IPS DF 6.9 (cell line): ENCODE measurements around the gene SCGB1A1.

ENCODE experiments used
- DNase-seq: peaks from one replicate; pipeline ENCODE4 v3.0.0-alpha.2; 2013; ENCODE audit warnings: low read depth, low spot score
- H3K27ac ChIP-seq: one replicate; pipeline ENCODE4 v1.5.1; 2013; ENCODE audit warnings: low read length, control low read depth
- H3K27me3 ChIP-seq: 2 replicates; pipeline ENCODE4 v1.6.1; 2013; ENCODE audit warnings: mild to moderate bottlenecking, low read length; ENCODE audit not compliant: control insufficient read depth, insufficient read depth
- H3K36me3 ChIP-seq: 2 replicates; pipeline ENCODE4 v1.6.1; 2013; ENCODE audit warnings: low read length; ENCODE audit not compliant: control insufficient read depth, insufficient read depth
- H3K4me1 ChIP-seq: 2 replicates; pipeline ENCODE4 v1.6.1; 2013; ENCODE audit warnings: low read length; ENCODE audit not compliant: control insufficient read depth, insufficient read depth
- H3K4me3 ChIP-seq: 2 replicates; pipeline ENCODE4 v1.5.1; 2013; ENCODE audit warnings: mild to moderate bottlenecking, low read length
- H3K9me3 ChIP-seq: 2 replicates; pipeline ENCODE4 v1.6.1; 2013; ENCODE audit warnings: low read length, inconsistent platforms; ENCODE audit not compliant: control insufficient read depth, insufficient read depth
- WGBS: extraction: QIAGEN DNeasy Blood & Tissue Kit; methylation state at CpG from one replicate; pipeline ENCODE4 v1.1.7; 2013; ENCODE audit warnings: mixed read lengths, missing lambda C conversion rate; ENCODE audit not compliant: insufficient read length, insufficient coverage; 5-methylcytosine and 5-hydroxymethylcytosine counted together

The SCGB1A1 gene

GRCh38 chr11:62462508-62462892, 43.7 kb downstream of the SCGB1A1 start:
- Histone ChIP-seq H3K4me1 (no peaks in the 10 kb centered on the region), H3K36me3 (no peaks in the 10 kb centered on the region), H3K27ac (no peak overlapping the region), H3K27me3 (no peaks in the 10 kb centered on the region), H3K4me3 (no peak overlapping the region), H3K9me3 (no peaks in the 10 kb centered on the region)
- no peak for DNase-seq
- no CpG with 5 or more reads among the region's 9 CpGs for WGBS

GRCh38 chr11:62463121-62463542, 44.3 kb downstream of the SCGB1A1 start:
- Histone ChIP-seq H3K36me3 (no peaks in the 10 kb centered on the region), H3K4me1 (no peaks in the 10 kb centered on the region), H3K9me3 (no peaks in the 10 kb centered on the region), H3K27me3 (no peaks in the 10 kb centered on the region), H3K4me3 (no peak overlapping the region), H3K27ac (no peak overlapping the region)
- no peak for DNase-seq
- no CpG with 5 or more reads among the region's 6 CpGs for WGBS

GRCh38 chr11:62464655-62465054, 45.8 kb downstream of the SCGB1A1 start:
- no peak overlapping the region for H3K27ac ChIP-seq

GRCh38 chr11:62466444-62466843, 47.6 kb downstream of the SCGB1A1 start:
- Histone ChIP-seq H3K4me3 (no peak overlapping the region), H3K4me1 (no peaks in the 10 kb centered on the region), H3K9me3 (no peaks in the 10 kb centered on the region), H3K27ac (no peak overlapping the region), H3K36me3 (no peaks in the 10 kb centered on the region), H3K27me3 (no peaks in the 10 kb centered on the region)
- WGBS = no CpG with 5 or more reads among the region's 2 CpGs
- no peak for DNase-seq

More at GRCh38 chr11:62464655-62465054, 45.8 kb downstream of the SCGB1A1 start:
- Histone ChIP-seq H3K36me3 (no peaks in the 10 kb centered on the region), H3K9me3 (no peaks in the 10 kb centered on the region), H3K4me1 (no peaks in the 10 kb centered on the region), H3K27me3 (no peaks in the 10 kb centered on the region), H3K4me3 (no peak overlapping the region)
- WGBS = no CpG with 5 or more reads among the region's 7 CpGs
- no peak for DNase-seq

DNA sequence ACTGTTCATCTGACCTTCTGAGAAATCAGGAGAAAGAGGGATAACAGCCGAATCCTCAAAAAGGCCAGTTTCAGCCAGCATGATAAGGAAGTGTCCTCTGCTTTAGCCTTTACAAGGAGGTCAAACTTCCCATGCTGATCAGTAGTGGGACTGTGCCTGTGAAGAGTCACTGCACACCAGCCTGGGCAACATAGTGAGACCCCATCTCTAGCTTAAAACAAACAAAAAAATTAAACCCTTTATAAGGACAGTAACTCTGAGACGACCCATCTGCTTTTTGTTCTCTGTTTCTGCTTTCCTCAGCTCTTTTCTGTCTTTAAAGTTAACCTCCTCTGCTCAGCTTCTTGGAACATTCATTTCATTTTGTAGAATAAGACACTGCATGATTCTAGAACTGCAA, 49.7 kb downstream of the SCGB1A1 start:
- WGBS = no CpG with 5 or more reads among the region's 2 CpGs
- Histone ChIP-seq H3K36me3 (no peaks in the 10 kb centered on the region), H3K27me3 (no peaks in the 10 kb centered on the region), H3K27ac (no peak overlapping the region), H3K4me1 (no peaks in the 10 kb centered on the region), H3K9me3 (no peaks in the 10 kb centered on the region), H3K4me3 (no peak overlapping the region)
- DNase-seq = no peak

DNA sequence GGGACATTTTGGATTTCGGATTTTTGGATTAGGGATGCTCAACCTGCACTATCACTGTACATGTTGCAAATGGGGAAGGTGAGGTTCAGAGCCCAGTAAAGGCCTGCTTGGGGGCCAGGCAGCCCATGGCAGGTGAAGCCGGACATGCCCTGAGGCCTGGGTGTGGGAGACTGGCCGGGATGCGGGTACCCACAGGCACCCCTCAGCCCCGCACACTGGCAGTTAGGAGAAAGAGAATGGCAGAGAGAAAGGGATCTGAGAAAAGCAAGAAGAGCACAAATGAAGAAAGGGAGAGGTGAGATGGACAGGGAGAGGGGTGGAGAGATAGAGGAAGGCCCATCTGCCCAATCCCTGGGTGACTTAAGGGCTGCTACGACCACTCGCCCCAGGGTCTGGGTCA, 52.8 kb downstream of the SCGB1A1 start:
- no peaks in the 10 kb centered on the region for H3K27me3 ChIP-seq
- H3K4me3 ChIP-seq = no peak overlapping the region
- no peaks in the 10 kb centered on the region for H3K36me3 ChIP-seq
- H3K4me1 ChIP-seq = no peaks in the 10 kb centered on the region
- no peak overlapping the region for H3K27ac ChIP-seq
- no CpG with 5 or more reads among the region's 7 CpGs for WGBS
- no peak for DNase-seq
- no peaks in the 10 kb centered on the region for H3K9me3 ChIP-seq

- H3K9me3 ChIP-seq = no peaks in the 10 kb centered on the region
- H3K27me3 ChIP-seq = no peaks in the 10 kb centered on the region
- no CpG with 5 or more reads among the region's 9 CpGs for WGBS
- no peak for DNase-seq
- no peak overlapping the region for H3K4me3 ChIP-seq
- H3K27ac ChIP-seq = no peak overlapping the region
- no peaks in the 10 kb centered on the region for H3K36me3 ChIP-seq
- no peaks in the 10 kb centered on the region for H3K4me1 ChIP-seq
Observed at GRCh38 chr11:62472063-62472884, 53.4 kb downstream of the SCGB1A1 start.
